ENCODE results near the gene FIBIN.
"Not testable (repeated sequence)": the region's sequence is repeated elsewhere in the genome, so short reads cannot be mapped to it uniquely, and the experiment has no call there.

FIBIN gene

GRCh38 chr11:26976389-26976788 lies 17.5 kb upstream of the FIBIN start:
- DNase-seq (ENCODE audit: low read depth in 3 of 3, low spot score in 1 of 3), result no peak

- DNase-seq (ENCODE audit: low read depth in 3 of 3, low spot score in 1 of 3), result not testable (repeated sequence)
Observed at GRCh38 chr11:26977209-26977608, 16.7 kb upstream of the FIBIN start.

GRCh38 chr11:26983645-26984044 lies 10.3 kb upstream of the FIBIN start:
- no peak for DNase-seq (ENCODE audit: low read depth in 3 of 3, low spot score in 1 of 3)

GRCh38 chr11:26985470-26985869 lies 8.4 kb upstream of the FIBIN start:
- no peak for DNase-seq (ENCODE audit: low read depth in 3 of 3, low spot score in 1 of 3)

- no peak for DNase-seq (ENCODE audit: low read depth in 3 of 3, low spot score in 1 of 3)
Observed at GRCh38 chr11:26985943-26986342, 8.0 kb upstream of the FIBIN start.

GRCh38 chr11:26987272-26987671 lies 6.6 kb upstream of the FIBIN start:
- no peak for DNase-seq (ENCODE audit: low read depth in 3 of 3, low spot score in 1 of 3)

- DNase-seq (ENCODE audit: low read depth in 3 of 3, low spot score in 1 of 3), result no peak
Observed at GRCh38 chr11:26987731-26988130, 6.2 kb upstream of the FIBIN start.

- DNase-seq (ENCODE audit: low read depth in 3 of 3, low spot score in 1 of 3), result no peak
Observed at GRCh38 chr11:26992031-26992541, 1.8 kb upstream of the FIBIN start.

- no peak for DNase-seq (ENCODE audit: low read depth in 3 of 3, low spot score in 1 of 3)
Observed at GRCh38 chr11:26994631-26995095, 751 bp downstream of the FIBIN start.

GRCh38 chr11:26995701-26996460 lies 2.0 kb downstream of the FIBIN start:
- DNase-seq (ENCODE audit: low read depth in 3 of 3, low spot score in 1 of 3), result no peak

- no peak for DNase-seq (ENCODE audit: low read depth in 3 of 3, low spot score in 1 of 3)
Observed at GRCh38 chr11:26997378-26997777, 3.5 kb downstream of the FIBIN start.

- not testable (repeated sequence) for DNase-seq (ENCODE audit: low read depth in 3 of 3, low spot score in 1 of 3)
Observed at GRCh38 chr11:27001136-27001730, 7.3 kb downstream of the FIBIN start.

- no peak for DNase-seq (ENCODE audit: low read depth in 3 of 3, low spot score in 1 of 3)
Observed at GRCh38 chr11:27002431-27002830, 8.5 kb downstream of the FIBIN start.

- no peak for DNase-seq (ENCODE audit: low read depth in 3 of 3, low spot score in 1 of 3)
Observed at GRCh38 chr11:27002838-27003237, 8.9 kb downstream of the FIBIN start.

- no peak for DNase-seq (ENCODE audit: low read depth in 3 of 3, low spot score in 1 of 3)
Observed at GRCh38 chr11:27004103-27004502, 10.2 kb downstream of the FIBIN start.

- DNase-seq (ENCODE audit: low read depth in 3 of 3, low spot score in 1 of 3), result no peak
Observed at GRCh38 chr11:27008811-27009535, 15.1 kb downstream of the FIBIN start.

- no peak for DNase-seq (ENCODE audit: low read depth in 3 of 3, low spot score in 1 of 3)
Observed at GRCh38 chr11:27011560-27012233, 17.8 kb downstream of the FIBIN start.

GRCh38 chr11:27012234-27012921 lies 18.5 kb downstream of the FIBIN start:
- no peak for DNase-seq (ENCODE audit: low read depth in 3 of 3, low spot score in 1 of 3)

GRCh38 chr11:27013781-27014361 lies 20.0 kb downstream of the FIBIN start:
- DNase-seq (ENCODE audit: low read depth in 3 of 3, low spot score in 1 of 3), result no peak

- DNase-seq (ENCODE audit: low read depth in 3 of 3, low spot score in 1 of 3), result no peak
Observed at GRCh38 chr11:27018902-27019529, 25.1 kb downstream of the FIBIN start.

All from stimulated activated CD4-positive, alpha-beta T cell treated with anti-CD3 and anti-CD28 coated beads, TNF-alpha, amount 100 ng/mL, for 1 hour (primary cell).